ENCODE measurements around the gene RBM15.

DNA sequence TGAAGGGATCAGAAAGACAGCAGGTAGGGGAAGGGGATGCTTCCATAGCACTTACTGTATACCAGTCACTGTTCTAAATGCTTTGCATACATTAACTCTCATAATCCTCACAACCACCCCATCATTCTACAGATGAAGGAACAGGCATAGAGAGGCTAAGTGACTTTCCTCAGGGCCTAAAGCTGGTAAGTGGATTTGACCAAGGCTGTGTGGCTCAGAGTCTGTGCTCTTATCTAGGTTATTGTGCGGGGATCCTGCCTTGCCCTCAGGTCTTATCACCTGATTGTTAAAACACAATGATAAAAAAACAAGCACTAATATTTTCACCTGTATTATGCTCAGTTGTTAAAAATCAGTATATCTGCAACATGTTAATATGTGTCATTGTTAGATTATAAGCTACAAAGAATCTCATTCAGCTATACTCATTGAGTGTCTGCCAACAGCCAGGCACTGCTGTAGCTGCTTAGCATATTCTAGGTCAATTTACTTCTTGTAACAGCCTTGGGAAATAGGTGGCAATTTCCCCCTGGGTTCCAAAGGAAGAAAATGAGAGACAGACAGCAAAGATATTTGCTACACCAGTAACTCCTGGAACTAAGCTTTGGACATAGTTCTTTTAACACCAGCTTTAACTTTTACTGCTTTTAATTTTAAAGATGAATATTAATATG is 38.6 kb upstream of the RBM15 start:
- no peak for TF ChIP-seq EZH2phosphoT487 (IDR thresholded peaks at IDR 0.05; ENCODE audit: borderline replicate concordance, low read depth)
- TF ChIP-seq, protein P1, sequence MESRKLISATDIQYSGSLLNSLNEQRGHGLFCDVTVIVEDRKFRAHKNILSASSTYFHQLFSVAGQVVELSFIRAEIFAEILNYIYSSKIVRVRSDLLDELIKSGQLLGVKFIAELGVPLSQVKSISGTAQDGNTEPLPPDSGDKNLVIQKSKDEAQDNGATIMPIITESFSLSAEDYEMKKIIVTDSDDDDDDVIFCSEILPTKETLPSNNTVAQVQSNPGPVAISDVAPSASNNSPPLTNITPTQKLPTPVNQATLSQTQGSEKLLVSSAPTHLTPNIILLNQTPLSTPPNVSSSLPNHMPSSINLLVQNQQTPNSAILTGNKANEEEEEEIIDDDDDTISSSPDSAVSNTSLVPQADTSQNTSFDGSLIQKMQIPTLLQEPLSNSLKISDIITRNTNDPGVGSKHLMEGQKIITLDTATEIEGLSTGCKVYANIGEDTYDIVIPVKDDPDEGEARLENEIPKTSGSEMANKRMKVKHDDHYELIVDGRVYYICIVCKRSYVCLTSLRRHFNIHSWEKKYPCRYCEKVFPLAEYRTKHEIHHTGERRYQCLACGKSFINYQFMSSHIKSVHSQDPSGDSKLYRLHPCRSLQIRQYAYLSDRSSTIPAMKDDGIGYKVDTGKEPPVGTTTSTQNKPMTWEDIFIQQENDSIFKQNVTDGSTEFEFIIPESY (IDR thresholded peaks at IDR 0.05; ENCODE audit: borderline replicate concordance, low read depth), result no peak
- TF ChIP-seq, protein P2, sequence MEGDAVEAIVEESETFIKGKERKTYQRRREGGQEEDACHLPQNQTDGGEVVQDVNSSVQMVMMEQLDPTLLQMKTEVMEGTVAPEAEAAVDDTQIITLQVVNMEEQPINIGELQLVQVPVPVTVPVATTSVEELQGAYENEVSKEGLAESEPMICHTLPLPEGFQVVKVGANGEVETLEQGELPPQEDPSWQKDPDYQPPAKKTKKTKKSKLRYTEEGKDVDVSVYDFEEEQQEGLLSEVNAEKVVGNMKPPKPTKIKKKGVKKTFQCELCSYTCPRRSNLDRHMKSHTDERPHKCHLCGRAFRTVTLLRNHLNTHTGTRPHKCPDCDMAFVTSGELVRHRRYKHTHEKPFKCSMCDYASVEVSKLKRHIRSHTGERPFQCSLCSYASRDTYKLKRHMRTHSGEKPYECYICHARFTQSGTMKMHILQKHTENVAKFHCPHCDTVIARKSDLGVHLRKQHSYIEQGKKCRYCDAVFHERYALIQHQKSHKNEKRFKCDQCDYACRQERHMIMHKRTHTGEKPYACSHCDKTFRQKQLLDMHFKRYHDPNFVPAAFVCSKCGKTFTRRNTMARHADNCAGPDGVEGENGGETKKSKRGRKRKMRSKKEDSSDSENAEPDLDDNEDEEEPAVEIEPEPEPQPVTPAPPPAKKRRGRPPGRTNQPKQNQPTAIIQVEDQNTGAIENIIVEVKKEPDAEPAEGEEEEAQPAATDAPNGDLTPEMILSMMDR (IDR thresholded peaks at IDR 0.05), result no peak
- no peak for TF ChIP-seq TAF1 (IDR thresholded peaks at IDR 0.05; ENCODE audit: borderline replicate concordance, low read depth, low read length)
- TF ChIP-seq, protein P3, sequence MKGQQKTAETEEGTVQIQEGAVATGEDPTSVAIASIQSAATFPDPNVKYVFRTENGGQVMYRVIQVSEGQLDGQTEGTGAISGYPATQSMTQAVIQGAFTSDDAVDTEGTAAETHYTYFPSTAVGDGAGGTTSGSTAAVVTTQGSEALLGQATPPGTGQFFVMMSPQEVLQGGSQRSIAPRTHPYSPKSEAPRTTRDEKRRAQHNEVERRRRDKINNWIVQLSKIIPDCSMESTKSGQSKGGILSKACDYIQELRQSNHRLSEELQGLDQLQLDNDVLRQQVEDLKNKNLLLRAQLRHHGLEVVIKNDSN (IDR thresholded peaks at IDR 0.05; ENCODE audit: borderline replicate concordance, low read depth), result no peak
- TF ChIP-seq SMC3 (IDR thresholded peaks at IDR 0.05; ENCODE audit: low read depth, low read length), result no peak
- TF ChIP-seq RAD21 (IDR thresholded peaks at IDR 0.05; ENCODE audit: low read length), result no peak
- TF ChIP-seq, protein P4, sequence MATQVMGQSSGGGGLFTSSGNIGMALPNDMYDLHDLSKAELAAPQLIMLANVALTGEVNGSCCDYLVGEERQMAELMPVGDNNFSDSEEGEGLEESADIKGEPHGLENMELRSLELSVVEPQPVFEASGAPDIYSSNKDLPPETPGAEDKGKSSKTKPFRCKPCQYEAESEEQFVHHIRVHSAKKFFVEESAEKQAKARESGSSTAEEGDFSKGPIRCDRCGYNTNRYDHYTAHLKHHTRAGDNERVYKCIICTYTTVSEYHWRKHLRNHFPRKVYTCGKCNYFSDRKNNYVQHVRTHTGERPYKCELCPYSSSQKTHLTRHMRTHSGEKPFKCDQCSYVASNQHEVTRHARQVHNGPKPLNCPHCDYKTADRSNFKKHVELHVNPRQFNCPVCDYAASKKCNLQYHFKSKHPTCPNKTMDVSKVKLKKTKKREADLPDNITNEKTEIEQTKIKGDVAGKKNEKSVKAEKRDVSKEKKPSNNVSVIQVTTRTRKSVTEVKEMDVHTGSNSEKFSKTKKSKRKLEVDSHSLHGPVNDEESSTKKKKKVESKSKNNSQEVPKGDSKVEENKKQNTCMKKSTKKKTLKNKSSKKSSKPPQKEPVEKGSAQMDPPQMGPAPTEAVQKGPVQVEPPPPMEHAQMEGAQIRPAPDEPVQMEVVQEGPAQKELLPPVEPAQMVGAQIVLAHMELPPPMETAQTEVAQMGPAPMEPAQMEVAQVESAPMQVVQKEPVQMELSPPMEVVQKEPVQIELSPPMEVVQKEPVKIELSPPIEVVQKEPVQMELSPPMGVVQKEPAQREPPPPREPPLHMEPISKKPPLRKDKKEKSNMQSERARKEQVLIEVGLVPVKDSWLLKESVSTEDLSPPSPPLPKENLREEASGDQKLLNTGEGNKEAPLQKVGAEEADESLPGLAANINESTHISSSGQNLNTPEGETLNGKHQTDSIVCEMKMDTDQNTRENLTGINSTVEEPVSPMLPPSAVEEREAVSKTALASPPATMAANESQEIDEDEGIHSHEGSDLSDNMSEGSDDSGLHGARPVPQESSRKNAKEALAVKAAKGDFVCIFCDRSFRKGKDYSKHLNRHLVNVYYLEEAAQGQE (IDR thresholded peaks at IDR 0.05; ENCODE audit: low read depth, low read length), result no peak
- no peak for TF ChIP-seq YY1 (IDR thresholded peaks at IDR 0.05; ENCODE audit: low read depth)

Data from SK-N-SH (cell line).